Measurements from ENCODE around the gene CFAP251.

- TF ChIP-seq CTCF (conservative IDR thresholded peaks at IDR 0.05 in 1 of 2, IDR thresholded peaks at IDR 0.05 in 1 of 2; ENCODE audit: low read depth in 1 of 2, low read length in 2 of 2) (no peak), EZH2 (IDR thresholded peaks at IDR 0.05; ENCODE audit: low read length, missing control alignments) (no peak)
These were observed 20.1 kb upstream of the CFAP251 start for GRCh38 chr12:121898287-121898686.
